Measurements from ENCODE around the gene DCDC1.
"Not testable (repeated sequence)": the region's sequence is repeated elsewhere in the genome, so short reads cannot be mapped to it uniquely, and the experiment has no call there.

The DCDC1 gene

DNA sequence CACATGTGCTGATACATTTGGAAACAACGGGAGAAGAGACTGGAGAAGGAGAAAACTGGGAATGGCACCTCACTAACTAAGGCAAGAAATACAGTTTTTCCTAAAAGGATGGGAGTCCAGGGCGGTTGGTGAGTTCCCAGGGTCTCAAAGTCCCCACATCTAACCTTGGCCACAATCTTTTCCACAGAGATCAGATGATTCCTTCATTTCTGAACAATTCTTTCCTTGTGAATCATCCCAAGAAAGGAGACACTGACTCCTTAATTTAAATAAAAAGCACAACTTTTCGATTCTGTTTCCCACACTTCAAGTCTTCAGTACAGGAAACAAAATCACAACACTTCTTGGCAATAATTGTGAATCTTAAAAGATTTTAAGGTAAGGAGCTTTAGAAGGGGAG lies 384.7 kb downstream of the DCDC1 start:
- DNase-seq: no peak

DNA sequence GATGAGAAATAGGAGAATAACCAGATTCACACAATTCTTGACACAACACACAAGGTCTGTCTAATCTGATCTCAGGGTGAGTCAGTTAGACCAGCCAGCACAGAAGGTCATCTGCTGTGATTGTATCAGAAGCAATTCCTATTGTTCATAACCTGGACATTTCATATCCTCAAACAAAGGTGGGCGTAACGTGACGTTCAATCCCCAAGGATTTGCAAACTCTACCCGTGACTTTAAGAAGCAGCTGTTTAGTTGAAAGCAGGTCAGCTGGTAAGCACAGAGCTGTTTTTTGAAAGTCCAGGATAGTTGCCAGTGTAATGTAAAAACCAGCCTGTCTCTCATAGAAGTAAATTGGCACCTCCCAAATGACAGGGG lies 385.1 kb downstream of the DCDC1 start:
- DNase-seq: no peak

DNA sequence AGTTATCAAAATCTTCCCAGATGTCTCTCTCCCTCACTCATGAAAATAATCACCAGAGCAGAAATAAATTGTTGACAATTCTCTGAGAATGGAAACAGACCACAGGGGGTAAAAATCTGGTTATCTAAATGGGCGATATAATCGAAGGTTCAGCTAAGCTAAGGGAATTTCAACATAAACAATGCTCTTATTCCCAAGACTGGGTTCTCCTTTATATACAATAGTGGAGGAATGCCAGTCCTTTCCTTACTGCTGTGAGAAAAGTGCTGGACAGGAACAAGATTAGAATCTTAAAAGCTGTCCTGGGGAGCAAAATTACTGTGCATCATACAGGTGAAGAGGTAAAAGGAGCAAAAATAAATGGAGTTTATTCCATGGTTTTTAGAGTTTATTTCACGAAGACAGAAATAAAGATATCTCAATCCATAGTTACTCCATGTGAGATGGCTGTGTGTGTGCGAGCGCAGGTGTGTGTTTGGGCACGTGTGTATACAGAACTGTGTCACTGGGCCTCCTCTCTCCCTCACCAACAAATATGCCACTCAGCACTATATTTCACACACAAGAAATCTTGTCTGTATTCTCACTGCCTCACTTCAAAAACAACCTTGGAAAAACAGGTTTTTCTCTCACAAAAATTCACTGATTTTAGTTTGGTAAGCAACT lies 385.6 kb downstream of the DCDC1 start:
- no peak for DNase-seq

DNA sequence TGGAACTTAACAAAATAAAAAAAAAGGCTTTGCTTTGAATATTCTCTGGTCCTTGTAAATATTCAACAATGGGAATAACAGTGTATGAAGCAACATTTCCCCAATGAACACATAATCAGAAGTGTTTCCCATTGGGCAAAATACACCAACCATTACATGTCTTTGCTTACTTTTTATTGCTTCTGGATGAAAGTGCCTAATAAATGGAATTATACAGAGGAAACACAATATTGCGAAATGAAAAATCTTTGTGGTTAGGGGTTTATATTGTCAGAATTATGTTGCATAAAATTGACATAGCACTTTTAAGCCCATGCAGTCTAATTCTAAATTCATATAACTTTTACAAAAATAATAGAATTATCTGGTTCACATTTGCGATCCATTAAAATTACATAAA lies 386.4 kb downstream of the DCDC1 start:
- DNase-seq: no peak

DNA sequence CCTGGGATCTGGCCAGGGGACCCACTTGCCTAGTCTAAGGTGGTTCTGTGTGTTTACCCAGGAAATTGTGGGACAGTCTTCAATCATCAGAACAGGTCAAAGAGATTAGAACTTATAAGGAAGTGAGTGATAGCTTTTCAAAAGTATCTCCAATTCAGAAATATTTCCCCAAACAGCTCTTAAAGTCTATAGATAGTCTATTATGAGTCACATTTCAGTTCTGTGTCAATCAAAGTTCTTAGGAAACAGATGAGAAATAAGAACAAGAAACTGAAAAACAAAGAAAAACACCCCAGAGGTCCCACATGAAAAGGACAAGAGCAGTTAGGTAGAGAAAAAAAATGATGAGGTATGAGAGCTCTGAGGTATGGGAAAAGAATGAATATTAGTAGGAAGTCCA lies 402.0 kb downstream of the DCDC1 start:
- no peak for DNase-seq

DNA sequence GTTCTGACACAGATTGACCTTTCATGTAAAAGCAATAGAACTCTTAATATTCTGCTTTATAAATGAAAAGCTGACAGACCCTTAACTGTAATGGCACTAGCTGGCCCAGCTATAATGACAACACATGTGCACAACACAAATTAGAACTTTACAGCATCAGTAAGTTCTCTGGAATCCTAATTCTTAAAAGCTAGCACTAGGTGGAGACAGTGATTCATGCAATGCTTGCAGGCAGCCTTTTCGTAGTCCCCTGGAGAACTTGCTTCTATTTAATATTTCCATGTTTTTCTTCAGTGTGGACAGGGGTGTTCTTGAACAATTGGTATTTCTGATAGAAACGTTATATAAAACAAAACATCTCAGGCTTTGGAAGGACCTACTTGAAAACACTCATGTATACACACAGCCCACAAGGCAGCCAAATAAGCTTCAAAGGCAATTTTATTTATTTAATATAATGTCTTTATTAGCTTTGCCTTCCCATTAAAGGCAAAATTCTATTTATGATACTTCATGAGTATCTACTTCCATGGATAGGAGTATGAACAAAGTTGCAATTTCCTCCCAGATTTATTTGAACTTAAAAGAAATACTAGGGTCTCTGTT lies 409.0 kb downstream of the DCDC1 start:
- DNase-seq: no peak

DNA sequence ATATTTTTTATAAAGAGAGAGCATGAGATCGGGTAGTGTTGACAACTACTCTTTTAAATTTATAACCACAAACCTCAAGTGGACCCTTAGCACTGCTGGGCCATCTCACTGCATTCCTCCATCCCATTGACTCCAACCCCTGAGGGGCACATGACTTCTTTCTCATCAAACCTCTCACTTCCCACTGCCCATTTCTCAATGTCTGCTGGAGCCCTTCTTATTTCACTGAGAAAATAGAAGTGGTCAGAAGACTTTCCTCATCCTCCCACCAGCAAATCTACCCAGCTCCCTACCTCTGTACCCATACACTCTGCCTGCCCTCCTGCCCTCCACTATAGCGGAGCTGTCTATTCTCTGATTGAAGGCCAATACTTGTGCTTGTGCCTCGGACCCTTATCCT lies 412.8 kb downstream of the DCDC1 start:
- DNase-seq: no peak

DNA sequence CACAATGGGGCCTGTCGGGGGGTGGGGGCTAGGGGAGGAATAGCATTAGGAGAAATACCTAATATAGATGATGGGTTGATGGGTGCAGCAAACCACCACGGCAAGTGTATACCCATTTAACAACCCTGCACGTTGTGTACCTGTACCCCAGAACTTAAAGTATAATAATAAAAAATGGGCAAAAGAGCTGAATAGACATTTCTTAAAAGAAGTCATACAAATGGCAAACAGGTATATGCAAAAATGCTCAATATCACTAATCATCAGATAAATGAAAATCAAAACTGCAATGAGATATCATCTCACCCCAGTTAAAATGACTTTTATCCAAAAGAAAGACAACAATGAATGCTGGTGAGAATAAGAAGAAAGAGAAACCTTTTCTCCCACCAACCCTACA lies 419.7 kb downstream of the DCDC1 start:
- no peak for DNase-seq

DNA sequence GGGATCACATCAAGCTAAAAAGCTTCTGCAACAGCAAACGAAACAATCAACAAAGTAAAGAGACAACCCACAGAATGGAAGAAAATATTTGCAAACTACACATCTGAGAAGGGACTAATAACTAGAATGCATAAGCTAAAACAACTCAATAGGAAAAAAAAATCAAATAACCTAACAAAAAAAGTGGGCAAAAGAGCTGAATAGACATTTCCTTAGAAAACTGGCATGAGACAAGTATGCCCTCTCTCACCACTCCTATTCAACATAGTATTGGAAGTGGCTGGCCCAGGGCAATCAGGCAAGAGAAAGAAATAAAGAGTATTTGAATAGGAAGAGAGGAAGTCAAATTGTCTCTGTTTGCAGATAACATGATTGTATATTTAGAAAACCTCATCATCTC lies 421.8 kb downstream of the DCDC1 start:
- DNase-seq: not testable (repeated sequence)

DNA sequence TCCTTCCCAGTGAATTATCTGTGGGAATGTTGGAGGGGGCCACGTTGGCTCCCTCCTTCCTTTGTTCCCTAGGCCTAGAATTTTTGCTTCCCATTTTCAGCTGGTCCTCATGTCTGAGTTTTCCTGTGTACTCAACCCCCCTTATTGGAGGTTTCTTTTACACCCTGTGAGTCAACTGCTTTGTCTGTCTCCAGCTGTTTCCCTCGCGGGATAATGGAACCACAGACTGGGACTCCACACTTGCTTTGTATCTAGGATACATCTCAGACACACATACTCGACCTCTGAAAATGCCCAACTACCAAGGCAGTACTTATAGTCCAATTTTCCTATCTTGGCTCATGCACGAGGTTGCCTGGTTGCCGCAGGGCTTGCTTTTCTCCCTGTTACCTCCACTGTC lies 430.7 kb downstream of the DCDC1 start:
- no peak for DNase-seq

DNA sequence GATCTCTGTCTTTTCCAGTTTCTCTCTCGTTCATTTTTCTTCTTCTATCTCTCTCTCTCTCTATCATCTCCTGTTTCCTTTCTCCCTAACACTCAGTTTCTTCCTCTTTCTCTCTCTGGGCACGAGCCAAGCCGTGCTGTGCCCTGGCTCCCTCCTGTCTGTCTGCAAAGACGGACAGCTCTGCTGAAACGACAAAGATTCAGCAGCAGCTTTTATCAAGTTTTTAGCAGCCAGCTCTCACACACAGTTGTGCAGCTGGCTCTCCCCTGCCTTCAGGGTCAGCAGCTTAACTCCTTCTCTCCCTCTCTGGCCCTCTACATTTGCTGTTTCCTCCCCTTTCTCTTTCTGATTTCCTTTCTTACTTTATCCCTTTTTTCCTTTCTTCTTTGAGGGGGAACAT lies 431.4 kb downstream of the DCDC1 start:
- DNase-seq: no peak

DNA sequence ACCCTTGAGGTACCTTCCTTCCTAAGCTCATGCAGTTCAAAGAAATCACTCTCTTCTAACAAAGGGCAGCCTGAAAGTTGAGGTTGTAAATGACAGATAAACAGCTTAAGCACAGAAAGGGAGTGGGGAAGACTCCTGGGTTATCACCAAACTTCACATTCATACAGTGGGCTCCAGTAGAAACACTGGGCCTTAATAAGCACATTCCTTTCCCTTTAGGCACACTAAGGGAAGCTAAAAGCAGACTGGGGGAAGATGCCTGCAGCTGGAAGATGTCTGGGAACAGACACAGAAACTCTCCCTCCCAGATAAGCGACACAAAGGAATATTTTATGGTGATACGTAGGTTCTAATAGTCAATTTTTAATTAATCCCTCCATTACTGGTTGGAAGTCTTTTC lies 433.0 kb downstream of the DCDC1 start:
- no peak for DNase-seq

DNA sequence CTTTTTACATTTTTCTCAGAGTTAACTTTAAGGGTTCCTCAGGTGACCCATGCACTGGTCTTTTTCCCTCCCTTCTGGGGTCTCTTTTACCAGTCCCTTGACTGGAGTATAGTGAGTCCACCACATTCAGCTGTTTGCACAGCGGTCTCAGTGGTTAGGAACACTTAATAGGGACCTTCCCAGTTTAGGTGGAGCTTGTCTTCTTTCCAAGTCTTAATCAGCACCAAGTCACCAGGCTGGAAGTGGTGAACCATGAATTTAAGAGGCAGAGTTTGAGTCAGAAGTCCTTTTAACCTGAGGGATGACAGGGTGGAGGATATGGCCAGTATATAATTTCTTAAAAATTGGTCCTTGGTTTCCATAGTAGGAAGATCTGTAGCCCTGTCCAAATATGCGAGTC lies 433.7 kb downstream of the DCDC1 start:
- no peak for DNase-seq

DNA sequence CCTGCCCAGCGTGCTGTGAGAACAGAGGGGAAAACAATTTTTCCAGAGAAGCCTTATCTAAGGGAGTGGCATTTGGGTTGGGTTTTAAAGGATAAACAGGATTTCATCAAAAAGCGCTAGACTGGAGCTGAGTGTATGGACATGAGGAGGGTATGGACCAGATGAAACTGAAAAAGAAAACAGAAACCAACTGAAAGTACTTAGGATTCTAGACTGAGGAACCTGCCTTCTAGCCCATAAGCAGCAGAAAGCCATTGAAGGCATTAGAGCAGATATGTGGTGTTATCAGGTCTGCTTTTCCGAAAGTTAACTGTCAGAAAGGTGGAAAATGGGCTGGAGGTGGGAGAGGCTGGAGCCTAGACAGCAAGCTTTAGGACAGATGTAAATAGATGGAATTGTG lies 443.4 kb downstream of the DCDC1 start:
- DNase-seq: no peak

DNA sequence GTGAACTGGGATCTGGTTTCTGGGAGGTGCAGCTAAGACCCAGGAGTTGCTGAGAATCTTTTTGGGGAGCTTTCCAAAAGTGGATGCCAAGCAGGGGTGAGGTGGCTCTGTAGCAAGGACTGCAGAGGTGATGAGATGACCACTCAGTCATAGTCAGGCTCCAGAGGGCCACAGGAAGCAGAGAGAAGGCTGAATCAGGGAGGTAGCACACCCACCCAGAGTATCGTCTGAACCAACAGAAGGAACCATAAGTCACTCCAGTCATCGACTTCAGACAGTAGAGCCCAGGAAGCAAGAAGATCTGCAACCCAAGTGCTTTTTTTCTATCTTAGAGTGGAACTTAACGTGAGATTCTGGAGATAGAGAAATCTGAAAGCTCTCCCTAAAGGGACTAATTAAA lies 447.7 kb downstream of the DCDC1 start:
- DNase-seq: no peak

DNA sequence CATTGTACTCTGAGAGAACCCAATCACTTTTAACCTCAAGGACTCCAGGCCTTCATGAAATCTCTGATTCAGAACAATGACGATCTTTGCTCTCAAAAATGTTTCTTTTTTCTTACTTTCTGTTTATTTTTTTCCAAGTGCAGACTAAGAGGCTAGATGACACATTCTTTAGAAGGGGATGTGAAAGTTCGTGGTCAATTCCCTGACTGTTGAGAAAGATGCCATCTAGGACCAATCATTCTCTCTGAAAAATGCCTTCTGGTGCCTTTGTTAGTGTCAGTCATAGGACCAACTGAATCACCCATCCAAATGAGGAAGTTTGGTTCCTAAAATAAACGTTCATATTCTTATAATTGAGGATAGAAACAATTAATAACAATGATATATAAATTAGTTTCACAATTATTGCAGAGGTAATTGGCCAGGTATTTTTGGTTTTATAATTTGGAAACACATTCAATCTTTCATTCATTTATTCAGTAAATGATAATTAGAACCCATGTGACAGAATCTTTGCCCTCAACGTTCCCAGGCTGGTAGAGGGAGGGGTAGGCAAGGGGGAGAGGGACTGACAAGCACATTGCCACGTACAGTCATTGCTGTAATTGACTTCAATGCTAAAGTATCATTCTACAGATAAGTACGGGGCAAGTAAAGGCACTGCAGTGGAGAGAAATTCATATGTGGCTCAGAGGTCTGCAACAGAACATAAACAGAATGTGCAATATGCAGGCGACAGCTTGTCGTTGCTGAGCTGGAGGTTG lies 450.0 kb downstream of the DCDC1 start:
- DNase-seq: no peak

DNA sequence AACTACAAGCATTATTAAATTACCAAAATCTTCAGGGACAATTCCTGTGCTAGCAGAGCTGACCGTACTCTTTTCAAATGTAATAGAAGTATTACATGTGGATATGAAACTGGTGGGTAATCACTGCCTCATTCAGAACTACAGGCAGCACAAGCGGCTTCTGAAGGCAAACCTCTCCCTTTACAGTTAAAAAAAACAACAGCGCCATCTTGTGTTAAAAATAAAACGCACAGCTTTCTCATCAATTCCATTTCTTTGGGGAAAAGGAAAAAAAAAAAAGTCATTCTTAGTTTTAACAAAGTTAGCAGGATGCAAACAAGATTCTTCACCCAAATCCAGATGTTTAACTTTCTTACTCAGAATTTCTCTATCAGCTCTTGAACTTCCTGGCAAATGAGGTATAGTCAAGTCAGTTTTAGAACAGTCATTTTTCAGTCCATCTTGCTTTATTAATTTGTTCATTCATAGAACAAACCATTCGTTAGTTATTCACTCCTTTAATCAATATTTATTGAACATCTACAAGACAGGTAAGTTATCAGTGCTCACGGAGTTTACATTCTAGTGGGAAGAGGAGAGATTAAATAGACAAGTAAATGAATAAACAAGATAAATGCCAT lies 451.6 kb downstream of the DCDC1 start:
- no peak for DNase-seq

DNA sequence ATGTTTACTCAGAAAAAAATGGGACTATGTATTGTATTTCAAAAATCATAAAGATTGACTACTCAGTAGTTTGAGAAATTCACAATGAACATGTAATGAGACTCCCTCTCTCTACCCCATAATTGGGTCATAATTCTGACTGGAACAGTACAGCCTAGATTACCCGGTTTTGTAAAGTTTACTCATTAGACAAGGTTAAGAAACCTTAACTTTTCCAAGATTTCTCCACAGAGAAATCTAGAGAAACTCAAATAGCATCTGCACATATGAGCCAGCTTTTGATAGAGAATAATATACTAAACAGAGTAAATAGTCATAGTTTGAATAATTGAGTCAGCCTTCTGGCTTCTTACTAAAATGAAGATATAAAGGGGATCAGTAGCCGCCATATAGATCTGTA lies 452.3 kb downstream of the DCDC1 start:
- DNase-seq: no peak

DNA sequence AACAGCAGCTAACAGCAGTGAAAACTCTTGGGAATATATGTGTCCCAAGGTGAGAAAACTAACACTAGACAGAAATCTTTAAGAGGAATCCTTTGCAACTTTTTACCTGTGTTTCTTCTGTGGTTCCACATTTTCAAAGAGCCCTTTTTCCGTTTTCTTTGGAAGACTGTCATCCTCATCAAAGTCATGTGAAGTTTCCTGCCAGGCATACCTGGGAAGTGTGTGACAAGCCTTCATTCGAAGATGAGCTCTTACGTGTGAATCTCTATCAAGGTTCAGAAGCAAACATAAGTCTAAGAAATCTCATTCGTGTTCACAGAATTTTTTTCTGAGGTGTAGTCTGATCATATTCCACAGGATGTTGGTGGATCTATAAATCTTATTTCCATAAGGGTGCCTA lies 452.8 kb downstream of the DCDC1 start:
- DNase-seq: no peak

DNA sequence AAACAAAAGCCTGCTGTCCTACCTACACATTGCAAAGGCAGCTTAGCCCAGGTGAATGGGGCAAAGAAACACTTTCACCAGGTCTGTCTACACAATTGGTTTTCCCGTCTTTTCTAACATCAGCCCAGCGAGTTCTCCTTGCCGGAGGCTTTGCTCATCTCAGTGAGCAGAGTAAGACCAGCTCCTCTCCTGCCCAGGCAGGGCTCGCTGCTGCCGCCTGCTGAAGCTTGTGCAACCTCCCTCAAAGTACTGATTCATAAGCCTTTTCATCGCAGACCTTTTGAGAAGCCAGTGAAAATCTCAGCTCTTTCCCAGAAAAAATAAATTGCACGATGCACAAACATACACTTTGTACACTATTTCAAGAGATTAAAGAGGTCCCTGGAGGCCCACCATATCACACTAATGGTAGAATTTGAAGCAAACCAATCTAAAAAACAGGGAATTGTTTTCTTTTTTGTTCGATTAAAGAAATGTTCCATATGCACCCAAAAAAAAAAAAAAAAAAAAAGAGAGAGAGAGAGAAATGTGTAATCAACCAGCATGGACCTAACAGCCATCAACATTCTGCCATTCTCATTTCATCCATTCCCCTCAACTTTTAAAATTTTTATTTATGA lies 455.3 kb downstream of the DCDC1 start:
- no peak for DNase-seq

DNA sequence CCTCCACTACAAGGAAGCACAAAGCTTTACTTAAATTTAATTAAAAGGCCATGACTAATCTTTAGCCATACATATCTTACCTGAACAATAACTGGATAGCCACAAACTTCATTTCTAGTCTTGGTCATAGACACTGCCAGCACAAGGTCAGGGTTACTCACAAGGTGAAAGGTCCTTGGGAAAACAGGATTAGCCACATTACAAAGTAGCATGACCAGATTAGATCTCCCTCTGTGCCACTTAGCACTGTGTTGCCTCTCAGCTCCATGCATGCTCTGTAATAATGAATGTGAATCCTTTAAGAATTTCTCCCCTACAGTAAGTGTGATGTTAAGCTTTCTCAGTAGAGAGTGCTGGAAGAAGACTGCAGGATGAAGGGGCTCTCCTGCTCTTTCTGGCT lies 458.3 kb downstream of the DCDC1 start:
- no peak for DNase-seq

DNA sequence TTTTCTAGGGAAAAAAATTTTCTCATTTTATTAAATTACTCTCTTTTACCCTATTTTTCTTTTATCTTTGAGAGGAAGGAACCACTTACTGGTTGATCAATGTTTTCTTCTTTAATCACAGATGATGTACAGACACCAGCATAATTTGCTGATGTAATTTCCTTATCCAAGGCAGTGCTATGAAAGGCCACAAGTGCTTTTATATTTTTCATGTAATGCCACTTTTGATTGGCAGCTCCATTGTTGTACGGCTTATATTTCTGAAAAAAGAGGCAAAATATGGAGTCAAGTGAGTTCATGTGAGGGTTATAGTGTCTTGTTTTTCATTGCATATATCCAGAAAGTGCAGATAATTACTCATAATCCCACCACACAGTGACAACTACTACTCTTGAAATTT lies 460.7 kb downstream of the DCDC1 start:
- DNase-seq: no peak

DNA sequence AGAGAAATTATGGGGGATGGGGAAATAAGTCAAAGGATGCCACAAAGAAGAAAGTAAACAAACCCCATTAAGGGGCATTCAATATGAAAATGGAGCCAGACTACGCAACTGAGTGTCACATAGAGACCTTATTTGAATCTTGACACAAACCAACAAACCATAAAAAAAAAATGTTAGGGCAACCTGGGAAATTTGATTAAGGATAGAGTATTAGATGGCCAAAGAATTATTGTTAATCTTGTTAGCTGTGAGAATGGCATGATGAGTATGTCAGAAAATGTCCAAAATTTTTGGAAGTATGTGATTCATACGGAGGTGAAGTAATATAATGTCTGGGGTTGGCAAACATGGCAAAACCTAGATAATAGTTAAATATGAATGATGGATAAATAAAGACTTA lies 461.3 kb downstream of the DCDC1 start:
- DNase-seq: no peak

DNA sequence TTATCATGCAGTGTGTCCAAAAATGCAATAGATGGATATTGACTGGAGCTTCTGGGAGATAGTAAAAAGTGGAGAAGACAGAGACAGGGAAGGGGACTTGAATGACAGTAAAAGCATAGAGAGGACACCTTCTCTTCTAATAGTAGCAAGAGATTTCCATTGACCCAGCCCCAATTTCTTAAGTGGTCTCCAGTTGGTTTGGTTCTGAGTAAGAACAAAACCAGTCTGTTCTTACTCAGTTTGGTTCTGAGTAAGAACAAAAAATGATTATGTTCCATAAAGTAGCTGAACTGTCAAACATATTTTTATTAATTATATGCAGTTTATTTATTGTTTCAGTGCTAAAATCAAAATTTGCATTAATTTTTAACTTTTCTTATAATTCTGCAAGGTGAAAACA lies 466.6 kb downstream of the DCDC1 start:
- DNase-seq: no peak
